ENCODE results near the gene TMEM184B. TPM values are rescaled to one million over a fixed set of nuclear protein-coding genes. Genes with fewer than 3 reads are reported as not detected.

Gene TMEM184B
- total and polyA plus RNA-seq, 2 donors (not counting 1 experiment from before 2014, with no cell fraction given) = 9.9 to 24.7 TPM

DNA sequence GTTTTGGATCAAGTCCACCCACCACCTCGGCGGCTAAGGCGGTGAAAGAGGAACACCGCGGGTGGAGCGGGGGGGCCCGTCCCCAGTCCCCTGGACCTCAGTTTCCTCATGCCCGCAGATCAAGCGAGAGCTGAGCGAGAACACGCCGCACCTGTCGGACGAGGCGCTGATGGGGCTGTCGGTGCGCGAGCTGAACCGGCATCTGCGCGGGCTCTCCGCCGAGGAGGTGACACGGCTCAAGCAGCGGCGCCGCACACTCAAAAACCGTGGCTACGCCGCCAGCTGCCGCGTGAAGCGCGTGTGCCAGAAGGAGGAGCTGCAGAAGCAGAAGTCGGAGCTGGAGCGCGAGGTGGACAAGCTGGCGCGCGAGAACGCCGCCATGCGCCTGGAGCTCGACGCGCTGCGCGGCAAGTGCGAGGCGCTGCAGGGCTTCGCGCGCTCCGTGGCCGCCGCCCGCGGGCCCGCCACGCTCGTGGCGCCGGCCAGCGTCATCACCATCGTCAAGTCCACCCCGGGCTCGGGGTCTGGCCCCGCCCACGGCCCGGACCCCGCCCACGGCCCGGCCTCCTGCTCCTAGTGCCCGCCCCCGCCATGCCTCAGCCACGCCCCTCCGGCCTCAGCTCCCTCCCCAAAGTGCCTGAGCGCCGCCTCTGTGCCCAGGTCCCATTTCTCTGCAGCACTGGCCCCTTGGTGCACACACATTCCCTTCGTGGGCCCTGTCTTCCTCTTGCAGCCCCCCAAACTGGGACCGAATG, 58.3 kb downstream of the TMEM184B start:
- TF ChIP-seq EZH2 (IDR thresholded peaks at IDR 0.05; ENCODE audit: borderline replicate concordance, insufficient read depth, low read depth, low read length, poor library complexity, severe bottlenecking) = no peak
- TF ChIP-seq, protein P1, sequence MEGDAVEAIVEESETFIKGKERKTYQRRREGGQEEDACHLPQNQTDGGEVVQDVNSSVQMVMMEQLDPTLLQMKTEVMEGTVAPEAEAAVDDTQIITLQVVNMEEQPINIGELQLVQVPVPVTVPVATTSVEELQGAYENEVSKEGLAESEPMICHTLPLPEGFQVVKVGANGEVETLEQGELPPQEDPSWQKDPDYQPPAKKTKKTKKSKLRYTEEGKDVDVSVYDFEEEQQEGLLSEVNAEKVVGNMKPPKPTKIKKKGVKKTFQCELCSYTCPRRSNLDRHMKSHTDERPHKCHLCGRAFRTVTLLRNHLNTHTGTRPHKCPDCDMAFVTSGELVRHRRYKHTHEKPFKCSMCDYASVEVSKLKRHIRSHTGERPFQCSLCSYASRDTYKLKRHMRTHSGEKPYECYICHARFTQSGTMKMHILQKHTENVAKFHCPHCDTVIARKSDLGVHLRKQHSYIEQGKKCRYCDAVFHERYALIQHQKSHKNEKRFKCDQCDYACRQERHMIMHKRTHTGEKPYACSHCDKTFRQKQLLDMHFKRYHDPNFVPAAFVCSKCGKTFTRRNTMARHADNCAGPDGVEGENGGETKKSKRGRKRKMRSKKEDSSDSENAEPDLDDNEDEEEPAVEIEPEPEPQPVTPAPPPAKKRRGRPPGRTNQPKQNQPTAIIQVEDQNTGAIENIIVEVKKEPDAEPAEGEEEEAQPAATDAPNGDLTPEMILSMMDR (IDR thresholded peaks at IDR 0.05) = peak; percentile 37
- Histone ChIP-seq H3K4me3 (ENCODE audit: control extremely low read depth in 1 of 5, extremely low read depth in 1 of 5, insufficient read depth in 1 of 5, low read depth in 2 of 5, low read length in 4 of 5) (peak overlapping the region in 4 of 5 experiments; percentile 20 to 51 (median 34)), H3K36me3 (replicated peaks in 1 of 2; ENCODE audit: control extremely low read depth in 1 of 2, control insufficient read depth in 1 of 2, extremely low read depth in 1 of 2, insufficient read depth in 2 of 2, low read length in 1 of 2) (no peaks in the 10 kb centered on the region), H2AFZ (ENCODE audit: insufficient read depth, low read depth, low read length, poor library complexity, severe bottlenecking) (peak overlapping the region; percentile 69), H3K4me2 (replicated peaks; ENCODE audit: low read depth, low read length, poor library complexity, severe bottlenecking) (peak overlapping the region; percentile 77), H4K20me1 (ENCODE audit: control insufficient read depth, insufficient read depth, low read length, poor library complexity, severe bottlenecking) (no peaks in the 10 kb centered on the region), H3K27ac (ENCODE audit: low read length in 2 of 2) (no peak overlapping the region), H3K4me1 (ENCODE audit: control insufficient read depth in 2 of 2, insufficient read depth in 2 of 2, low read length in 2 of 2) (peaks cover 5 to 18% of the 10 kb centered on the region in 2 donors), H3K9me3 (ENCODE audit: control extremely low read depth in 1 of 3, control insufficient read depth in 2 of 3, insufficient read depth in 1 of 3, low read length in 2 of 3) (peaks cover 0 to 11% (median 0%) of the 10 kb centered on the region in 3 donors), H3K79me2 (ENCODE audit: control insufficient read depth, insufficient read depth, low read length) (no peaks in the 10 kb centered on the region), H3K9ac (ENCODE audit: low read length) (peak overlapping the region; percentile 52), H3K27me3 (replicated peaks in 1 of 4; ENCODE audit: control extremely low read depth in 1 of 4, control insufficient read depth in 3 of 4, insufficient read depth in 4 of 4, low read length in 3 of 4) (no peaks in the 10 kb centered on the region)
- peak; percentile 84 for ATAC-seq (ENCODE audit: low read depth)
- WGBS (ENCODE audit: insufficient coverage) = 40% methylated on average over 78 of the region's 81 CpGs
- Mint-ChIP-seq H3K27me3 (no peaks in the 10 kb centered on the region), H3K9me3 (ENCODE audit: insufficient read depth) (no peaks in the 10 kb centered on the region), H3K4me3 (peak overlapping the region; percentile 78), H3K4me1 (peaks cover 19% of the 10 kb centered on the region), H3K27ac (peak overlapping the region; percentile 15)
- DNase-seq = peak; percentile 82
- ChIA-PET POLR2A (interaction anchor here (0.5 to 0.6 kb wide), 2 partner anchors 260 to 764 kb away, joined by 3 read pairs; no protein-coding TSS in a partner anchor), CTCF (interaction anchor here (0.7 to 1.8 kb wide), 11 partner anchors 8 to 162 kb away, joined by 3 to 7 read pairs (median 3); partner anchors contain the start of genes MAFF, PLA2G6 and TMEM184B)
- intact Hi-C loops (cut with micrococcal nuclease) = loop anchor here (1.0 to 2.0 kb wide), 3 partner anchors 12 to 138 kb away; no protein-coding TSS in a partner anchor

DNA sequence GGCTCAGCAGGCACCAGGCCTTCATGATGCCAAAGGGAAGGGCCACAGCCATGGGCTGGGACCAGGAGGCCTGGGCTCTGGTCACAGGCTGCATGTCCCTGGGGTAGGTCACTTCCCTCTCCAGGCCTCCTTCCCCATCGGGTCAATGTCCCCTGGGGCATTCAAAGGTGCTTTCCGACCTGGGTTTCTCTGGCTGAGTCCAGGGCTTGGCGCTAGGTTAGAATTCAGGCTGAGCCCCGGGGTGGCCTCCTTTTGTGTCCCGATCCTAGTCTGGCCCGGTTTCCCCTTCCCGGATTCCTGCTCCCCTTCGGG, 58.9 kb downstream of the TMEM184B start:
- Histone ChIP-seq H3K4me3 (ENCODE audit: control extremely low read depth in 1 of 5, extremely low read depth in 1 of 5, insufficient read depth in 1 of 5, low read depth in 2 of 5, low read length in 4 of 5) (peak overlapping the region in 4 of 5 experiments; percentile 20 to 51 (median 34)), H3K4me1 (ENCODE audit: control insufficient read depth in 2 of 2, insufficient read depth in 2 of 2, low read length in 2 of 2) (peaks cover 5 to 18% of the 10 kb centered on the region in 2 donors), H3K9me3 (ENCODE audit: control extremely low read depth in 1 of 3, control insufficient read depth in 2 of 3, insufficient read depth in 1 of 3, low read length in 2 of 3) (peaks cover 0 to 11% (median 0%) of the 10 kb centered on the region in 3 donors), H3K27me3 (replicated peaks in 1 of 4; ENCODE audit: control extremely low read depth in 1 of 4, control insufficient read depth in 3 of 4, insufficient read depth in 4 of 4, low read length in 3 of 4) (no peaks in the 10 kb centered on the region), H2AFZ (ENCODE audit: insufficient read depth, low read depth, low read length, poor library complexity, severe bottlenecking) (peak overlapping the region; percentile 69), H4K20me1 (ENCODE audit: control insufficient read depth, insufficient read depth, low read length, poor library complexity, severe bottlenecking) (no peaks in the 10 kb centered on the region), H3K27ac (ENCODE audit: low read length in 2 of 2) (no peak overlapping the region), H3K79me2 (ENCODE audit: control insufficient read depth, insufficient read depth, low read length) (no peaks in the 10 kb centered on the region), H3K36me3 (replicated peaks in 1 of 2; ENCODE audit: control extremely low read depth in 1 of 2, control insufficient read depth in 1 of 2, extremely low read depth in 1 of 2, insufficient read depth in 2 of 2, low read length in 1 of 2) (no peaks in the 10 kb centered on the region), H3K9ac (ENCODE audit: low read length) (peak overlapping the region; percentile 52), H3K4me2 (replicated peaks; ENCODE audit: low read depth, low read length, poor library complexity, severe bottlenecking) (peak overlapping the region; percentile 77)
- peaks cover 19% of the 10 kb centered on the region for H3K4me1 Mint-ChIP-seq
- ChIA-PET POLR2A (interaction anchor here (0.5 kb wide), 1 partner anchor 765 kb away, joined by 3 read pairs; no protein-coding TSS in a partner anchor), CTCF (interaction anchor here (0.7 to 1.8 kb wide), 6 partner anchors 9 to 162 kb away, joined by 3 to 7 read pairs (median 4); partner anchors contain the start of genes MAFF and TMEM184B)
- peak overlapping the region; percentile 78 for H3K4me3 Mint-ChIP-seq
- WGBS (ENCODE audit: insufficient coverage) = 46% methylated on average over 8 of the region's 8 CpGs
- no peaks in the 10 kb centered on the region for H3K27me3 Mint-ChIP-seq
- H3K27ac Mint-ChIP-seq = peak overlapping the region; percentile 32
- H3K9me3 Mint-ChIP-seq (ENCODE audit: insufficient read depth) = no peaks in the 10 kb centered on the region
- no peak for DNase-seq
- intact Hi-C loops (cut with micrococcal nuclease) = loop anchor here (1.0 to 2.0 kb wide), 3 partner anchors 12 to 139 kb away; no protein-coding TSS in a partner anchor
- TF ChIP-seq, protein P1 (IDR thresholded peaks at IDR 0.05) = no peak
- no peak for TF ChIP-seq EZH2 (IDR thresholded peaks at IDR 0.05; ENCODE audit: borderline replicate concordance, insufficient read depth, low read depth, low read length, poor library complexity, severe bottlenecking)
- ATAC-seq (ENCODE audit: low read depth) = peak; percentile 16
